WTC11 (cell line): Measurements from ENCODE around the gene CNST. TPM values are rescaled to one million over a fixed set of nuclear protein-coding genes. Genes with fewer than 3 reads are reported as not detected.

Experiments used
- CREB1 ChIP-seq: sonication (generic); formaldehyde crosslinking; IDR thresholded peaks from 2 replicates; pipeline ENCODE4 v1.8.0; 2023; ENCODE audit warnings: mild to moderate bottlenecking, missing genetic modification reagents
- CTCF ChIP-seq: fragments of 200-600 bp; IDR thresholded peaks from 2 replicates; pipeline ENCODE4 v1.8.0; 2022; ENCODE audit warnings: antibody characterized with exemption
- E2F1 ChIP-seq: sonication (generic); formaldehyde crosslinking; IDR thresholded peaks from 2 replicates; pipeline ENCODE4 v1.8.0; 2022; ENCODE audit warnings: mild to moderate bottlenecking, missing genetic modification reagents
- ETV6 ChIP-seq: sonication (generic); formaldehyde crosslinking; IDR thresholded peaks from 2 replicates; pipeline ENCODE4 v1.8.1; 2022; ENCODE audit warnings: mild to moderate bottlenecking, missing genetic modification reagents
- FOXK1 ChIP-seq: sonication (generic); formaldehyde crosslinking; IDR thresholded peaks from 2 replicates; pipeline ENCODE4 v1.8.0; 2022; ENCODE audit warnings: mild to moderate bottlenecking, moderate library complexity, missing genetic modification reagents
- GABPB1 ChIP-seq: sonication (generic); formaldehyde crosslinking; IDR thresholded peaks from 2 replicates; pipeline ENCODE4 v1.8.1; 2023; ENCODE audit warnings: mild to moderate bottlenecking, missing genetic modification reagents
- IRF2 ChIP-seq: sonication (generic); formaldehyde crosslinking; IDR thresholded peaks from 2 replicates; pipeline ENCODE4 v1.8.0; 2022; ENCODE audit warnings: low read depth, missing genetic modification reagents, borderline replicate concordance
- KAT7 ChIP-seq: sonication (generic); formaldehyde crosslinking; IDR thresholded peaks from 2 replicates; pipeline ENCODE4 v1.8.1; 2023; ENCODE audit warnings: missing genetic modification reagents, mild to moderate bottlenecking, borderline replicate concordance
- NFYB ChIP-seq: sonication (generic); formaldehyde crosslinking; conservative IDR thresholded peaks from 2 replicates; pipeline ENCODE4 v1.8.0; 2022; ENCODE audit warnings: low read depth, missing genetic modification reagents
- PRRX2 ChIP-seq: fragments of 250-450 bp; sonication (Bioruptor Pico); IDR thresholded peaks from 2 replicates; pipeline ENCODE4 v1.8.0; 2021; ENCODE audit warnings: mild to moderate bottlenecking
- RELA ChIP-seq: sonication (generic); formaldehyde crosslinking; IDR thresholded peaks from 2 replicates; pipeline ENCODE4 v1.8.1; 2022; ENCODE audit warnings: missing genetic modification reagents, mild to moderate bottlenecking, borderline replicate concordance
- SP1 ChIP-seq: sonication (generic); formaldehyde crosslinking; conservative IDR thresholded peaks from 2 replicates; pipeline ENCODE4 v1.8.1; 2022; ENCODE audit warnings: missing genetic modification reagents
- ZMAT4 ChIP-seq: fragments of 250-450 bp; sonication (Bioruptor Pico); IDR thresholded peaks from 2 replicates; pipeline ENCODE4 v1.9.0; 2021; ENCODE audit warnings: mild to moderate bottlenecking
- ZNF138 ChIP-seq: sonication (generic); formaldehyde crosslinking; conservative IDR thresholded peaks from 2 replicates; pipeline ENCODE4 v1.8.1; 2022; ENCODE audit warnings: mild to moderate bottlenecking, moderate library complexity, missing genetic modification reagents
- ZNF232 ChIP-seq: sonication (generic); formaldehyde crosslinking; IDR thresholded peaks from 2 replicates; pipeline ENCODE4 v1.8.0; 2022; ENCODE audit warnings: mild to moderate bottlenecking, missing genetic modification reagents
- ZNF263 ChIP-seq: sonication (generic); formaldehyde crosslinking; IDR thresholded peaks from 2 replicates; pipeline ENCODE4 v1.8.1; 2022; ENCODE audit warnings: low read depth, mild to moderate bottlenecking, moderate library complexity, missing genetic modification reagents
- ZNF317 ChIP-seq: sonication (generic); formaldehyde crosslinking; IDR thresholded peaks from 2 replicates; pipeline ENCODE4 v1.8.1; 2023; ENCODE audit warnings: low read depth, mild to moderate bottlenecking, moderate library complexity, missing genetic modification reagents, borderline replicate concordance
- ZNF423 ChIP-seq: fragments of 250-450 bp; sonication (Bioruptor Pico); IDR thresholded peaks from 2 replicates; pipeline ENCODE4 v2.1.2; 2022; ENCODE audit warnings: mild to moderate bottlenecking, moderate library complexity
- total RNA-seq: library from RNA; stranded (reverse); gene quantifications from 3 replicates; pipeline ENCODE4 v1.2.3, GENCODE V29; 2021
- TF ChIP-seq, protein P1 (sequence below): sonication (generic); formaldehyde crosslinking; IDR thresholded peaks from 2 replicates; pipeline ENCODE4 v1.8.1; 2022; ENCODE audit warnings: missing genetic modification reagents, borderline replicate concordance
- TF ChIP-seq, protein P2 (sequence below): sonication (generic); formaldehyde crosslinking; IDR thresholded peaks from 2 replicates; pipeline ENCODE4 v1.8.0; 2022; ENCODE audit warnings: mild to moderate bottlenecking, missing genetic modification reagents
- TF ChIP-seq, protein P3 (sequence below): sonication (generic); formaldehyde crosslinking; IDR thresholded peaks from 2 replicates; pipeline ENCODE4 v1.8.1; 2023; ENCODE audit warnings: mild to moderate bottlenecking, missing genetic modification reagents
- TF ChIP-seq, protein P4 (sequence below): sonication (generic); formaldehyde crosslinking; IDR thresholded peaks from 2 replicates; pipeline ENCODE4 v1.8.1; 2023; ENCODE audit warnings: mild to moderate bottlenecking, missing genetic modification reagents, borderline replicate concordance
- TF ChIP-seq, protein P5 (sequence below): sonication (generic); formaldehyde crosslinking; IDR thresholded peaks from 2 replicates; pipeline ENCODE4 v1.8.1; 2023; ENCODE audit warnings: mild to moderate bottlenecking, missing genetic modification reagents
- TF ChIP-seq, protein P6 (sequence below): sonication (generic); formaldehyde crosslinking; conservative IDR thresholded peaks from 2 replicates; pipeline ENCODE4 v1.8.1; 2022; ENCODE audit warnings: mild to moderate bottlenecking, missing genetic modification reagents
- TF ChIP-seq, protein P7 (sequence below): sonication (generic); formaldehyde crosslinking; IDR thresholded peaks from 2 replicates; pipeline ENCODE4 v1.8.1; 2022; ENCODE audit warnings: mild to moderate bottlenecking, missing genetic modification reagents, moderate library complexity, borderline replicate concordance

Gene CNST
- total RNA-seq, 1 experiment from 2014 or later, result 18.4 TPM

DNA sequence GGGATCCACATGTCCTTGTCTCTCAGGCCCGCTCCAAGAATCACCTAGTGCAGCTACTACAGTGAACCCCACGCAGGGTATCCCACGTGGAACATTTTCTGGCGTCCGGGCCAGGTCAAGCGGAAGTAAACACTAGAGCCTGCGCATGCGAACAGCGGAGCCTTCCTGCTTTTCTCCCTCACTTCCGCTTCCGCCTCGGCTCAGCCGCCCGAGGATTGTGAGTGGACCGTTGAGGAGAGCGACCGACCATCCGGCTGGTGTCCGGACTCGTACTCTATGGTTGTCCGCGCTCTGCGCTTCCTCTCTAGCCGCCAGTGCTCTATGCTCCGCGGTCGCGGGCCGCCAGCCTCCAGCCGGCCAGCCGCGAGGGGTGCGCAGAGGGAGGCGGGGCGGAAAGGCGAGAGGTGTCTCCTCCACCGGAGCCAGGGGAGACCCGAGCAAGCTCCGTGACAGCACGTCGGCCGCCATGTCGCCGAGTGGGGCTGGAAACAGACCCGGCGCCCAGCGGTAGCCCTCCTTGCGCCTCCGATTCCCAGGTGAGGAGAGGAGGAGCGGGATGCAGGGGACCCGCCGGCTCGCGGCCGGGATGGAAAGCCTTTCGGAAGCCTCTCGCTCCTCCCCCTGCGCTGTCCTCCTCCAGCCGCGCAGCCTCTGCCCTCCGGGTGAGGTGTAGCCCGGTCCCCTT lies at the start of gene CNST, which contains the start of gene TFB2M (continued):
- TF ChIP-seq ZNF423, result no peak
- no peak for TF ChIP-seq CREB1 (CRISPR knock-in tag)
- TF ChIP-seq, protein P1, sequence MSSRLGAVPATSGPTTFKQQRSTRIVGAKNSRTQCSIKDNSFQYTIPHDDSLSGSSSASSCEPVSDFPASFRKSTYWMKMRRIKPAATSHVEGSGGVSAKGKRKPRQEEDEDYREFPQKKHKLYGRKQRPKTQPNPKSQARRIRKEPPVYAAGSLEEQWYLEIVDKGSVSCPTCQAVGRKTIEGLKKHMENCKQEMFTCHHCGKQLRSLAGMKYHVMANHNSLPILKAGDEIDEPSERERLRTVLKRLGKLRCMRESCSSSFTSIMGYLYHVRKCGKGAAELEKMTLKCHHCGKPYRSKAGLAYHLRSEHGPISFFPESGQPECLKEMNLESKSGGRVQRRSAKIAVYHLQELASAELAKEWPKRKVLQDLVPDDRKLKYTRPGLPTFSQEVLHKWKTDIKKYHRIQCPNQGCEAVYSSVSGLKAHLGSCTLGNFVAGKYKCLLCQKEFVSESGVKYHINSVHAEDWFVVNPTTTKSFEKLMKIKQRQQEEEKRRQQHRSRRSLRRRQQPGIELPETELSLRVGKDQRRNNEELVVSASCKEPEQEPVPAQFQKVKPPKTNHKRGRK (CRISPR knock-in tag), result no peak
- TF ChIP-seq PRRX2, result no peak
- TF ChIP-seq, protein P2, sequence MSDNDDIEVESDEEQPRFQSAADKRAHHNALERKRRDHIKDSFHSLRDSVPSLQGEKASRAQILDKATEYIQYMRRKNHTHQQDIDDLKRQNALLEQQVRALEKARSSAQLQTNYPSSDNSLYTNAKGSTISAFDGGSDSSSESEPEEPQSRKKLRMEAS (CRISPR knock-in tag), result peak; percentile 91
- TF ChIP-seq, protein P3, sequence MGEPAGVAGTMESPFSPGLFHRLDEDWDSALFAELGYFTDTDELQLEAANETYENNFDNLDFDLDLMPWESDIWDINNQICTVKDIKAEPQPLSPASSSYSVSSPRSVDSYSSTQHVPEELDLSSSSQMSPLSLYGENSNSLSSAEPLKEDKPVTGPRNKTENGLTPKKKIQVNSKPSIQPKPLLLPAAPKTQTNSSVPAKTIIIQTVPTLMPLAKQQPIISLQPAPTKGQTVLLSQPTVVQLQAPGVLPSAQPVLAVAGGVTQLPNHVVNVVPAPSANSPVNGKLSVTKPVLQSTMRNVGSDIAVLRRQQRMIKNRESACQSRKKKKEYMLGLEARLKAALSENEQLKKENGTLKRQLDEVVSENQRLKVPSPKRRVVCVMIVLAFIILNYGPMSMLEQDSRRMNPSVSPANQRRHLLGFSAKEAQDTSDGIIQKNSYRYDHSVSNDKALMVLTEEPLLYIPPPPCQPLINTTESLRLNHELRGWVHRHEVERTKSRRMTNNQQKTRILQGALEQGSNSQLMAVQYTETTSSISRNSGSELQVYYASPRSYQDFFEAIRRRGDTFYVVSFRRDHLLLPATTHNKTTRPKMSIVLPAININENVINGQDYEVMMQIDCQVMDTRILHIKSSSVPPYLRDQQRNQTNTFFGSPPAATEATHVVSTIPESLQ (CRISPR knock-in tag), result no peak
- TF ChIP-seq ZNF317, result no peak
- TF ChIP-seq, protein P4, sequence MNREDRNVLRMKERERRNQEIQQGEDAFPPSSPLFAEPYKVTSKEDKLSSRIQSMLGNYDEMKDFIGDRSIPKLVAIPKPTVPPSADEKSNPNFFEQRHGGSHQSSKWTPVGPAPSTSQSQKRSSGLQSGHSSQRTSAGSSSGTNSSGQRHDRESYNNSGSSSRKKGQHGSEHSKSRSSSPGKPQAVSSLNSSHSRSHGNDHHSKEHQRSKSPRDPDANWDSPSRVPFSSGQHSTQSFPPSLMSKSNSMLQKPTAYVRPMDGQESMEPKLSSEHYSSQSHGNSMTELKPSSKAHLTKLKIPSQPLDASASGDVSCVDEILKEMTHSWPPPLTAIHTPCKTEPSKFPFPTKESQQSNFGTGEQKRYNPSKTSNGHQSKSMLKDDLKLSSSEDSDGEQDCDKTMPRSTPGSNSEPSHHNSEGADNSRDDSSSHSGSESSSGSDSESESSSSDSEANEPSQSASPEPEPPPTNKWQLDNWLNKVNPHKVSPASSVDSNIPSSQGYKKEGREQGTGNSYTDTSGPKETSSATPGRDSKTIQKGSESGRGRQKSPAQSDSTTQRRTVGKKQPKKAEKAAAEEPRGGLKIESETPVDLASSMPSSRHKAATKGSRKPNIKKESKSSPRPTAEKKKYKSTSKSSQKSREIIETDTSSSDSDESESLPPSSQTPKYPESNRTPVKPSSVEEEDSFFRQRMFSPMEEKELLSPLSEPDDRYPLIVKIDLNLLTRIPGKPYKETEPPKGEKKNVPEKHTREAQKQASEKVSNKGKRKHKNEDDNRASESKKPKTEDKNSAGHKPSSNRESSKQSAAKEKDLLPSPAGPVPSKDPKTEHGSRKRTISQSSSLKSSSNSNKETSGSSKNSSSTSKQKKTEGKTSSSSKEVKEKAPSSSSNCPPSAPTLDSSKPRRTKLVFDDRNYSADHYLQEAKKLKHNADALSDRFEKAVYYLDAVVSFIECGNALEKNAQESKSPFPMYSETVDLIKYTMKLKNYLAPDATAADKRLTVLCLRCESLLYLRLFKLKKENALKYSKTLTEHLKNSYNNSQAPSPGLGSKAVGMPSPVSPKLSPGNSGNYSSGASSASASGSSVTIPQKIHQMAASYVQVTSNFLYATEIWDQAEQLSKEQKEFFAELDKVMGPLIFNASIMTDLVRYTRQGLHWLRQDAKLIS (CRISPR knock-in tag), result 0 out of 2 replicates have a peak, but pooled peaks have one; percentile 17
- TF ChIP-seq, protein P5, sequence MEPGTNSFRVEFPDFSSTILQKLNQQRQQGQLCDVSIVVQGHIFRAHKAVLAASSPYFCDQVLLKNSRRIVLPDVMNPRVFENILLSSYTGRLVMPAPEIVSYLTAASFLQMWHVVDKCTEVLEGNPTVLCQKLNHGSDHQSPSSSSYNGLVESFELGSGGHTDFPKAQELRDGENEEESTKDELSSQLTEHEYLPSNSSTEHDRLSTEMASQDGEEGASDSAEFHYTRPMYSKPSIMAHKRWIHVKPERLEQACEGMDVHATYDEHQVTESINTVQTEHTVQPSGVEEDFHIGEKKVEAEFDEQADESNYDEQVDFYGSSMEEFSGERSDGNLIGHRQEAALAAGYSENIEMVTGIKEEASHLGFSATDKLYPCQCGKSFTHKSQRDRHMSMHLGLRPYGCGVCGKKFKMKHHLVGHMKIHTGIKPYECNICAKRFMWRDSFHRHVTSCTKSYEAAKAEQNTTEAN (CRISPR knock-in tag), result peak; percentile 83; the same call in 1 of the 2 replicates
- TF ChIP-seq SP1 (CRISPR knock-in tag), result no peak; the same call in none of the 2 replicates
- no peak for TF ChIP-seq ZMAT4 (CRISPR knock-in tag)
- TF ChIP-seq ZNF138 (CRISPR knock-in tag), result no peak
- peak; percentile 93 for TF ChIP-seq ETV6
- peak; percentile 78 for TF ChIP-seq NFYB (CRISPR knock-in tag)
- TF ChIP-seq, protein P6, sequence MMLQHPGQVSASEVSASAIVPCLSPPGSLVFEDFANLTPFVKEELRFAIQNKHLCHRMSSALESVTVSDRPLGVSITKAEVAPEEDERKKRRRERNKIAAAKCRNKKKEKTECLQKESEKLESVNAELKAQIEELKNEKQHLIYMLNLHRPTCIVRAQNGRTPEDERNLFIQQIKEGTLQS (CRISPR knock-in tag), result no peak
- TF ChIP-seq ZNF232 (CRISPR knock-in tag), result peak; percentile 75; the same call in 1 of the 2 replicates
- no peak for TF ChIP-seq CTCF
- TF ChIP-seq RELA (CRISPR knock-in tag), result peak; percentile 59; the same call in 1 of the 2 replicates
- peak; percentile 100 for TF ChIP-seq FOXK1 (CRISPR knock-in tag)
- no peak for TF ChIP-seq KAT7
- no peak for TF ChIP-seq E2F1 (CRISPR knock-in tag)
- TF ChIP-seq, protein P7, sequence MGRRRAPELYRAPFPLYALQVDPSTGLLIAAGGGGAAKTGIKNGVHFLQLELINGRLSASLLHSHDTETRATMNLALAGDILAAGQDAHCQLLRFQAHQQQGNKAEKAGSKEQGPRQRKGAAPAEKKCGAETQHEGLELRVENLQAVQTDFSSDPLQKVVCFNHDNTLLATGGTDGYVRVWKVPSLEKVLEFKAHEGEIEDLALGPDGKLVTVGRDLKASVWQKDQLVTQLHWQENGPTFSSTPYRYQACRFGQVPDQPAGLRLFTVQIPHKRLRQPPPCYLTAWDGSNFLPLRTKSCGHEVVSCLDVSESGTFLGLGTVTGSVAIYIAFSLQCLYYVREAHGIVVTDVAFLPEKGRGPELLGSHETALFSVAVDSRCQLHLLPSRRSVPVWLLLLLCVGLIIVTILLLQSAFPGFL (CRISPR knock-in tag), result no peak
- peak; percentile 97 for TF ChIP-seq ZNF263 (CRISPR knock-in tag)
- TF ChIP-seq GABPB1 (CRISPR knock-in tag), result peak; percentile 41
- no peak for TF ChIP-seq IRF2 (CRISPR knock-in tag)
